Anterior cingulate cortex (tissue), 58 donors: Measurements from ENCODE around the gene TUBB1.

ENCODE experiments used
- DNase-seq, 58 donors: peaks; one replicate each; lab custom pipeline; 2025; lab: John Stamatoyannopoulos, UW

TUBB1 gene

GRCh38 chr20:58988565-58988882 lies 30.7 kb upstream of the TUBB1 start:
- DNase-seq = no peak

- DNase-seq = no peak
Measured at GRCh38 chr20:58989196-58989595, 30.0 kb upstream of the TUBB1 start.

GRCh38 chr20:58990651-58991445 lies 28.4 kb upstream of the TUBB1 start:
- no peak for DNase-seq

- DNase-seq = no peak
Measured at GRCh38 chr20:58991715-58992114, 27.5 kb upstream of the TUBB1 start.

GRCh38 chr20:58992911-58993310 lies 26.3 kb upstream of the TUBB1 start:
- no peak for DNase-seq

GRCh38 chr20:58993332-58994248 lies 25.6 kb upstream of the TUBB1 start:
- DNase-seq = no peak

GRCh38 chr20:58994390-58995159 lies 24.7 kb upstream of the TUBB1 start:
- DNase-seq = no peak

- DNase-seq = no peak
Measured at GRCh38 chr20:58995461-58996225, 23.6 kb upstream of the TUBB1 start.

- no peak for DNase-seq
Measured at GRCh38 chr20:58996226-58996611, 23.0 kb upstream of the TUBB1 start.

GRCh38 chr20:58997141-58997770 lies 22.0 kb upstream of the TUBB1 start:
- no peak for DNase-seq

- no peak for DNase-seq
Measured at GRCh38 chr20:58998656-58999055, 20.6 kb upstream of the TUBB1 start.

GRCh38 chr20:59000326-59000725 lies 18.9 kb upstream of the TUBB1 start:
- no peak for DNase-seq

GRCh38 chr20:59001068-59001448 lies 18.2 kb upstream of the TUBB1 start:
- no peak for DNase-seq

GRCh38 chr20:59001449-59002171 lies 17.6 kb upstream of the TUBB1 start:
- no peak for DNase-seq

- no peak for DNase-seq
Measured at GRCh38 chr20:59002388-59002787, 16.8 kb upstream of the TUBB1 start.

GRCh38 chr20:59002874-59003399 lies 16.3 kb upstream of the TUBB1 start:
- DNase-seq = no peak

- DNase-seq = no peak
Measured at GRCh38 chr20:59003836-59004492, 15.3 kb upstream of the TUBB1 start.

GRCh38 chr20:59004493-59004762 lies 14.8 kb upstream of the TUBB1 start:
- peak in 7 of 58 donors; percentile 11 to 36 (median 21) for DNase-seq
